Right hindlimb (tissue), 1 donor: ENCODE data around the gene NOB1.

ENCODE experiments used
- DNase-seq: peaks from one replicate; pipeline ENCODE4 v3.0.0-alpha.2; 2018

The NOB1 gene

DNA sequence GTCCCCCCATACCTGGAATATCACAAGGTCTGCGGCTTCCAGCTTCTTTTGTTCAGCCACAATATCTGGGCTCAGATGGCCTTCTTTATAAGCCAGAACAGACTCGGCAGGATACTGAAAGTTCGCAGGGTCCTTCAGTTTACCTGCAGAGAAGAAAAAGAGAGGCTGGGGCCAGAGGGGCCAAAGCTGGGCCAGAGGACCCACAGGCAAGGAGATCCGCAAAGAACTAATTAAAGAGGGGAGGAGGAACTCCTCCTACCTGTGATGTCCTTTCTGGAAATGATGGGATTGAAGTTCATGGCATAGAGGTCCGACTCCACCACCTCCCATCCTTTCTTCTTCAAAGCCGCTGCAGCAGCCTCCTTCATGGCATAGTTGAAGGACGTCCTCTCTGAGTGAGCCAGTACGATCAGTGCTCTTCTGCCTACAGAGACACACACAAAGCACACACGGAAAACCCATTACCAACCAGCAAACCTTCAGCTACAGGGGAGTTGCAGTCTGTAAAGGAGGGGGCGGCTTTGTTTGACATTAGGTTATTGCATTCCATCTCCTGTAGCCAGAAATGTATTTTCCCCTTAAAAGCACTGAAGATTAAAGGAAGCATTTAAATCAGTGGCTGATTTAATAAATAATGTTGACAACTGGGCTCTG is 36.5 kb downstream of the NOB1 start:
- no peak for DNase-seq

DNA sequence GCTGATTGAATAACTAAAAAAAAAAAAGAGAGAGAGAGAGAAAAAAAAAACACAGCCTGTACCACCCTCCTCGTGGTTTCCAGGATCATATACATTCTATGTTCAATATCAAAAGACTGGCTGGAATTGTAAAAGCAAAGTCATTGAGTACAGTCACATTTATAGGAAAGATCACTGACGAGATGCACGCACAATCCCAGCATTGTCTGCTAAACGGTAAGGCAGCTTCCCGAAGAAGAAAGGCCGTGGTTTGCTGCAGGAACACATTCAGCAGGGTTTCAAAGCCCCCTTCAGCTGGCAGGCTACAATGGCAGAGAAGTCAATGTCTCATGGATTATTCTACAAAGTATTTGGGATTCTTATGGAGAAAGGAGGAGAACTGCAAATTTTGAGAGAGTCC is 37.7 kb downstream of the NOB1 start:
- DNase-seq = no peak

DNA sequence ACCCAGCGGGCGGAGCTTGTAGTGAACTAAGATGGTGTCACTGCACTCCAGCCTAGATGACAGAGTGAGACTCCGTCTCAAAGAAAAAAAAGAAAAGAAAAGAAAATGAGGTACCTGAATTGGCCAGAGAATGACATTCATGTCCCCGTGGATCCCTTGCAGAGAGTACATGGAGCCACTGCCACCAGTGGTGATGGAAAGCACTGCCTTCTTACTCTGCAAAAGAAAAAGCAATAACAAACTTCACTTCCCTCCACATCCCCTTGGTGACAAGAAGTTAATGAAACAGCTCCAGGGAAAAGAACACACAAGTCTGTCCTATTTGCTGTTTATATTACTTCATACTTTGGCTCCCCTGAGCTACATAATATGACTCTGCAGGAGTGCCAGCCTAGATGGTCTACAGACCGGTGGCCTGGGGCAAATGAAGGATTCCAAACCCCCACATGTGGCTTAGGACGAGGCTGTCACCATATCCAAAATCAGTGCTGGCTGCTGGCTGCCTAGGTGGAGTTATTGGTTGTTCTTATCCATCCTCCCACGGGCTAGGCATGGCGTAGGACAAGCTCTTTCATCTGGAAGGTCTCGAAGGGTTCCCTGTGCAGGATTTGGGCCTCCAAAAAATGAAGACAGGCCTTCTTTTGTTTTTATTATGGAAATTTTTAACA is 41.7 kb downstream of the NOB1 start:
- no peak for DNase-seq

DNA sequence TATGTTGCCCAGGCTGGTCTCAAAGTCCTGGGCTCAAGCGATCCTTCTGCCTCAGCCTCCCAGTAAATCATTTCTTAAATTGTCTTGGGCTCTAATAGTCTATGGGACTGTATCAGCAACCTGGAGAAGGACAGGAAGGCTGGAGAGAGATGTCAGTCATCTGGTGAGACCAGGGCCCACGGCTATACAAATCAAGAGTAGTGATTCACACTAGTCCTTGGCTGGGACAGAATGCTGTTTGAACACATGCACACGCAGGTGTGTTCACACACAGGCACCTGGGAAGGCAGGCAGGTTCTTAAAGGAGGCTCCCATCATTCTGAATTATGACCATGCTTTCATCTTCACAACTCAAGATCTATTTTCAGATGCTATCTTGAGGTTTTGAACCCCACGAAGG is 42.4 kb downstream of the NOB1 start:
- no peak for DNase-seq

DNA sequence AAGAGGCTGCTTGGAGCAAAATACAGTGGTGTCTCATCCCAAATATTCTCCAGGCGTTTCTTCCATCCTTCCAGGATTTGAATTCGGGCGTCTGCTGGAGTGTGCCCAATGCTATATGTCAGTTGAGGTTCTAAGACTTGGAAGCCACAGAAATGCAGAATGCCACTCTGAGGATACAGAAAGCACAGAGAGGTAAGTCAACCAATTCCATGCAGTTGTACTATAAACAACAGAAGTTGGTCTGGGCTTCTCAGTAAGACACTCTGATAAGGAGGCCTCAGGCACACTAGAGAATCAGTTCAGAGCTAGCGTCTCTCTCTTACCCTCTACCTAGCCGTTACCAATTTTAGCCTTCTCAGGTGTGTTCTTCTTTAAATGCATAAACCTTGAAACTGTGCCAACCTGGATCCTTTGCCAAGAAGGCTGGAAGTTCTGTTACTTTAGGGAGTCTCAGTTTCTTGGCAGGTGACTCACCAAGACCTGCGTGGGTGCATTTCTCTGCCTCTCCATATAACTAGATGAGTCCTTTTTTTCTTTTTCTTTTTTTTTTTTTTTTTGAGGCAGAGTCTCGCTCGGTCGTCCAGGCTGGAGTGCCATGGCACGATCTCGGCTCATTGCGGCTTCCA is 43.5 kb downstream of the NOB1 start:
- DNase-seq = peak; percentile 49

DNA sequence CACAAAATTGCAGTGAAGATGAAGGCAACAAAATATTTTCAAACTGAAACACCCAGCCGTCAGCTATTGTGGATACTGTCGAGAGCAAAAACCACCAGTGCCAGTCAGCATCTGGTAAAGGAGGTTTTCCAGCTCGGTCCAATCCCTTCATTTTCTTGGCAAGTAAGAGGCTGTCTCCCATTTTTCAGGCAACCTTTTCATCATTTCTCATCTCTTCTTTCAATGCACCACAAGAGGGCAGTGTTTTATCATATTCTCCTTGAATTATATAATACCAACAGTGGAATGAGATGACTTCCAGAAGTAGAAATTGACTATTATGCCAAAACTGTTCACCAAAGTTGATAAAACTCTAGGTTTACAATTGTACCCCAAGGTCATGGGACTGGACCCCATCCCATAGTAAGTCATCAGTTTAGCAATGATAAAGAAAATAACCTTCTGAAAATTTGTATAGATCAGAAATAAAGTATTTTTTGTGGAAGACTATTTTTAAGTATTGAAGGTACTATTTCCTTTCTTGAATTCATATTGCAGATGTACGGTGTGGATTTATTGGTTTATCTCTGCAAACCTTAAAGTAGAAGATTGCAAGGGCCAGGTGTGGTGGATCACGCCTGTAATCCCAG is 45.2 kb downstream of the NOB1 start:
- DNase-seq = no peak

DNA sequence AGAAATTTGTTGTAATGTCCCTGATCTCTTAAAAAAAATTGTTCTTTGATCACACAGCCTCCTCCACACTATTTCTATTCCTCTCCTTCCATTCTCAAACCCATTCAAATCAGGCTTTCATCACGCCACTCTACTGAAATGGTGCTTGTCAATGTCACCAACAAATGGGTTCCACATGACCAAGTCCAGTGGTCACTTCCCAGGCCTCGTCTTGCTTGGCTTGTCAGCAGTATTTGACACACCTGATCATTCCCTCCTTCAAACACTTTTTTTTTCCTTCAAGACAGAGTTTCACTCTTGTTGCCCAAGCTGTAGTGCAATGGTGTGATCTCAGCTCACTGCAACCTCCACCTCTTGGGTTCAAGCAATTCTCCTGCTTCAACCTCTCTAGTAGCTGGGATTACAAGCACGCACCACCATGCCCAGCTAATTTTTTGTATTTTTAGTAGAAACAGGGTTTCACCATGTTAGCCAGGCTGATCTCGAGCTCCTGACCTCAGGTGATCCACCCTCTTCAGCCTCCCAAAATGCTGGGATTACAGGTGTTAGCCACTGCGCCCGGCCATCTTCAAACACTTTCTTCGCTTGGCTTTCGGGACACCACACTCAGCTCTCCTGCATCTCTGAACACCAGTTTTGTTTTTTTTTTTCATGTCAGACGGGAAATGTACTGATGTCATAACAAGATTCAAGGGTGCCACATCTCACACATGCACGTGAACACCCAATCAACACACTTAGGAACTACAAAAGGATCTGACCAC is 46.6 kb downstream of the NOB1 start:
- DNase-seq = no peak

DNA sequence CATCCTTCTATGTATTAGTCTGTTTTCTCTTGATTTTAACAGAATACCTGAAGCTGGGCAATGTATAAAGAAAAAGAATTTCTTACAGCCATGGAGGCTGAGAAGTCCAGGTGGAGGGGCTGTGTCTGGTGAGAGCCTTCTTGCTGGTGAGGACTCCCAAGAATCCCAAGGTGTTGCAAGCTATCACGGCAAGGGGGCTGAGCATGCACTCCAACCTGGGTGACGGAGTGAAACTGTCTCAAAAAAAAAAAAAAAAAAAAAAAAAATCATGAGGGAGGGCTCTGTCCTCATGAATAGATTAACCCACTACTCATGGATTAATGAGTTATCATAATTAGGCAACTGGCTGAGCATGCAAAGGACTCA is 47.8 kb downstream of the NOB1 start:
- no peak for DNase-seq

DNA sequence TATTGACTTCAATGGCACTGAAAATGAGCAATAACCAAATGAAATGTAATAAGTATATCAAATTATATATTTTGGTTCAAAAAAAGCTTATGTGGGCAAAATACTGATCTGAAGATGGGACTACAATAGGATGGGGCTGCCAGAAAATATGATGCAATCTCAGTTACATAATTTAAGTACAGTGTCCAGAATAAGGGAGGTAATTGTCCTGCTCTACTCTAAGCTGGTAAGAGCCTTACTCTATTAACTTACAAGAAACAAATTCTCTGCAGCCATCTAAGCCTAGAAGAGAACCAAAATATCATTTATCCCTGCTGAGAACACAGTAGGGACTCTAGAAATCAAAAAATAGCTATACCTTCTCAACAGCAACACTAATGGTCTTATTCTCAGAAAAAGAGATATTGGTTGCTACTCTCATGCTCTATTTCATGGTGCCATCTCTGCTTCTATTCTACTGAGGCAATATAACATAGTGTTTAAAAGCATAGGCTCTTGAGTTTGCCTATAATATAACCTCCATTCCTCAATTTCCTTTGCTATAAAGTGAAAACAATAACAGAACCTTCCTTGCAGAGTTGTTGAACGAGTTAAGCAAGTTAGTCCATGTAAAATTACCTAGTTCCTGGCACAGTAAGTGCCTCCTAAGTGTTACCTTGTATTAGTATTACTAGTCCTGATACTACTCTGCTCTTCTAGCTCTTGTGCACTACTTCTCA is 48.3 kb downstream of the NOB1 start:
- DNase-seq = no peak

DNA sequence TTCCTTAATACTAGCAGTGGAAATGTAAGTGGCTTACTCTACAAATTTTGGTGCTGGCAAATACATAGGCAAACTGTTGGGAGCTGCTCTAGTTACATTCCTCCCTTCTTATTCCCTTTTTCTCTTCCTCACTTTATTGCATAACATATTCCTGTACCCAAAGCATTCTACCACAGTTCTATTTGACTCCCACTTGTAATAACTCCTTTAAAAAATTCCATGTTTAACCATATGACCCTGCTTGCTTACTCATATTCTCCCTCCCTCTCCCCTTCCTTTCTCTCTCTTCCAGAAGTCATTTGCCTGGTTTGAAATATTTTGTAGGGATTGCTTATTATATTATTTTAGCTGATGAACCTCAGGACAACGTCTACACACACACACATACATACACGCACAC is 51.1 kb downstream of the NOB1 start:
- no peak for DNase-seq

DNA sequence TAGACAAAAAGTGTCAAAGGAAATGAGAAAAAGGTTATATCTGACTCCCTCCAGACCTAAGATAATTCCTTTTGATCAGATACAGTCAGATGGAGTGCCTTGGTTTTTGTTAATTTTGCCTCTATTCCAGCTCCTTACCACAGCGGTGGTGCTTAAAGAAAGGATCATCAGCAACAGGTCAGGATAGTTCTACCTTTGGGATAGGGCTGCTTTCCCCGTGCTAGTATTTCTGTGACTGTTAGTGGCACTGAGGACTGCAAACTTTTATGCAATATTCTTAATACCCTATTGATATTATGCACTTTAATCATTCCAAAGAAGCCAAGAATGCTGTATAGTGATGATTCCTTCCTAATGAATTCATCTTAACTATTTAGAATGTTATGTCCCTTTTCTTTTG is 52.9 kb downstream of the NOB1 start:
- no peak for DNase-seq

DNA sequence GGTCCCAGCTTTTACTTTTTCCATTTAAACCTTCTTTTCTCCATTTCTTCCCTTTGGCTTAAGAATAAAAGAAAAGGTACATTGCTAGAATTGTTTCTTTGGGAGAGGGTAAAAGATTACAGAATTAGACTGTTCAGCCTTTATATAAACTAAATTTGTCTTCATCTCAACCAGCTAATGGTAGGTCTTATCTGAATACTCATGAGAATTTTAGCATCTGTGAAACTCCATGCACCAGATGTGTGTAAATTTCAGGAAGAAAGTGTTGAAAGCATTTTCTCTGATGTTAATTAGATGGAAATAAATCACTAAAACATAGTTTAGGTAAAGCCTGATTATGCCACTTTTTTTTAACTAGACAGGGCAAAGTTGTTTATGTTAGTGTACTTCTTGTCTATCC is 53.3 kb downstream of the NOB1 start:
- DNase-seq = no peak

DNA sequence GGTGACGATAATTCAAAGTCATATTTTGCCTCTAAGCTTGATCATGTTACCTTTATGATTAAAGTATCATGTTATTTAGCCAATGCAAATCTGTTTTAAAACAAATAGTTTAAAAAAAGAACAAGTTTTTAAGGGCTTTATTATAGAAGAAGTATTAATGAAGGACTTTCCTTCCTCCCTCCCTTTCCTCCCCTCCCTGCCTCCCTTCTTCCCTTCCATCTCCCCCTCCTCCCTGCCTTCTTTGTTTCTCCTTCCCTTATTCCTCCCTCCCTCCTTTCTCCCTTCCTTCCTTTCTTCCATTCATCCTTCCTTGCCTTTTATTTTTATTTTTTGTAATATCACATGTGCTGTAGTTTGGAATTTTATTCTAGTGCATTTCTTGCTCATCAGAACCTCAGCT is 54.8 kb downstream of the NOB1 start:
- DNase-seq = no peak

DNA sequence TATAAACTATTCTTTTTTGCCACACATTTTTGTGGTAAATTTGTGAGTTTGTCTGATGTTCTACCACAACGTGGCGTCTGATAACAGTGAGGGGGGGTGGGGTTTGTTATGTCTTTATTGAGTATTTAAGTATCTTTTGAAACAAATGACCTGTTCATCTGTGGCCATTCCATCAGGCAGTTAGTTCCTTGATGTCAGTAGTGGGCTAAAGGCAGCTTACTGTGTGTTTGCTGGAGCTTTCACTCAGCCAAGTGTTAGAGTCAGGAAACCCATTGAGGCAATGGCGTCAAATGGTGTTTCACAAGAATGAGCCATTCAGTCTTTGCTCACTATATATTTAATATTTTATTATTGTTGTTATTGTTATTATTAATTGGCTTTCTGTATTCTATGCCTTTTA is 56.3 kb downstream of the NOB1 start:
- no peak for DNase-seq

DNA sequence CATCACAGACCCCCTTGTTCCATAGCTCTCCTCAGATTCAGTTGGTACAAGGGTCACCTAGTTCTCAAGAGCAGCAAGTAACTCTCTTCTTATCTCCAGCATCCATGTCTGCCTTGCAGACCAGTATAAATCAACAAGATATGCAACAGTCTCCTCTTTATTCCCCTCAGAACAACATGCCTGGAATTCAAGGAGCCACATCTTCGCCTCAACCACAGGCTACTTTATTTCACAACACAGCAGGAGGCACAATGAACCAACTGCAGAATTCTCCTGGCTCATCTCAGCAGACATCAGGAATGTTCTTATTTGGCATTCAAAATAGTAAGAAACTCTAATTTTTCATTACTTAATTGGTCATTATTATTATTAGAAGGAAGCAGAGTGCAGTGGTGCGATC is 60.8 kb downstream of the NOB1 start:
- no peak for DNase-seq

DNA sequence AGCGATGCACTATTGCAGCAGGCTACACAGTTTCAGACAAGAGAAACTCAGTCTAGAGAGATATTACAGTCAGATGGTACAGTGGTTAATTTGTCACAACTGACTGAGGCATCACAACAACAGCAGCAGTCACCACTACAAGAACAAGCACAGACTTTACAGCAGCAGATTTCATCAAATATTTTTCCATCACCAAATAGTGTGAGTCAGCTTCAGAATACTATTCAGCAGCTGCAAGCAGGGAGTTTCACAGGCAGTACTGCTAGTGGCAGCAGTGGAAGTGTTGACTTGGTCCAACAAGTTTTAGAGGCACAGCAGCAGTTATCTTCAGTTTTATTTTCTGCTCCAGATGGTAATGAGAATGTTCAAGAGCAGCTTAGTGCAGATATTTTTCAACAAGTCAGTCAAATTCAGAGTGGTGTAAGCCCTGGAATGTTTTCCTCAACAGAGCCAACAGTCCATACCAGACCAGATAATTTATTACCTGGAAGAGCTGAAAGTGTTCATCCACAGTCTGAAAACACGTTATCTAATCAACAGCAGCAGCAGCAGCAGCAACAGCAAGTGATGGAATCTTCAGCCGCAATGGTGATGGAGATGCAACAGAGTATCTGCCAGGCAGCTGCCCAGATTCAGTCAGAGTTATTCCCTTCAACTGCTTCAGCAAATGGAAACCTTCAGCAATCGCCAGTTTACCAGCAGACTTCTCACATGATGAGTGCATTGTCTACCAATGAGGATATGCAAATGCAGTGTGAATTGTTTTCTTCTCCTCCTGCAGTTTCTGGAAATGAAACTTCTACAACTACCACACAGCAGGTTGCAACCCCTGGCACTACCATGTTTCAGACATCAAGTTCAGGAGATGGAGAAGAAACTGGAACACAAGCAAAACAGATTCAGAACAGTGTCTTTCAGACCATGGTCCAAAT is 62.5 kb downstream of the NOB1 start:
- DNase-seq = no peak
